Middle frontal gyrus (tissue), 1 donor: ENCODE measurements around the gene CKAP5.

Experiments
- DNase-seq: peaks from one replicate; pipeline ENCODE4 v3.0.0-alpha.2; 2015; ENCODE audit warnings: low spot score; ENCODE audit errors: extremely low spot score

The CKAP5 gene

DNA sequence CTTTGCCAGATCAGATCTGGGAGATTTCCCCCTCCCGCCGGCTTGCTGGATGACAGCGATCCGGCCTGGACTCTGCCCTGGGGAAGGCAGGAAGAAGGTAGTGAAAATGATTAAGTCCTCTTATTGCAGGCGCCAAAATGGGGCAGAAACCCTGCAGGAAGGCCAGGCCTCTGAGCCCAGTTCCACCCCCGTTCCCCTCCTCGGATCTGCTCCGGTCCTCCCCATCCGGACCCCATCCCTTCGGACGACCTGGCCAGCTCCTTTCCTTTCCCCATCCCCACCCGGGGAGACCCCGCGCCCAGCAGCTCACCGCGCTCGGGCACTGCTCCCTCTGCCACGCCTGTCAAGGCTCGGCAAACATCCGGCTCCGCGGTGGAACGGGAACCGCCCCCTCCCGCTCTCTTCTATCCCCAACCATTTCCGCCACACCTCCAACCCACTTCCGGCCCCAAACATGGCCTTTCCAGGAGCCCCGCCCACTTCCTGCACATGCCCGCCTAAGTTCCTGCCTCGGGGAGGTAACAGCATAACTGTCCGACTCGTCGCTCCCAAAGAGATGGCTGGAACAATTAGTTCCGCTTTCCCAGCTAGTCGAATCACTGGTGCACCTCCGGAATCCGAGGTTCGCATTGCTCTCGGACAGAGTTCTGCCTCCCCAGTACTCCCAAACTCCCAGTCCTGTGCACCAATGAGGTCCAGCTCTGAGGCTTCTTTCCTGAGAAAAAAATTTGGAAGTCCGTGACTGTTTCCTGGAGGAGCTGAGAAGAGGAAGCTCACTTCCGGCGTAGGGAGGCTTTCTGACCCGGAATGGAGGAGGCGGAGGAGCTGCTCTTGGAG, 145.6 kb downstream of the CKAP5 start, which contains the start of the genes ARHGAP1 and ZNF408:
ARHGAP1 (minus strand) TSS at position 379 of the 837 bp plus-strand sequence. CDS start 4,512 bp downstream, outside the sequence.
ZNF408 (plus strand) TSS at position 791 of the 837 bp plus-strand sequence; CDS start at position 808, 17 bp downstream.
- peak; percentile 96 for DNase-seq

DNA sequence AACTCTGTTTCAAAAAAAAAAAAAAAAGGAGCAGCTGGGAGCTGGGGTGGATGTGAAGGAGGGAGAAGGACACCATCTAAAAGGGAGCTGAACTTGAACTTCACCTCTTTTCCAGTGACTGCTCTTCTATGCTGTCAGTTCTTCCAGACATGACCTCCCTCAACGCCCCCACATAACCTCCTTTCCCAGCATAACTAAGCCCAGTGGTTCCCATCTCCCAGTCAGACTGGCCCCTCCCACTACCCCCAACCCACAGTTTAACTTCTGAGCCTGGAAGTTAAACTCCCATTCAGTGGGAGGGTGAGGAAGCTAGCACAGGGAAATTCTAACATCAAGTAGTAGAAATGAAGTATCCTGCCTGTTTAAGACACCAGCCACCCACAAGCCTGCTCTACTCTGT, 147.5 kb downstream of the CKAP5 start:
- DNase-seq, result no peak

DNA sequence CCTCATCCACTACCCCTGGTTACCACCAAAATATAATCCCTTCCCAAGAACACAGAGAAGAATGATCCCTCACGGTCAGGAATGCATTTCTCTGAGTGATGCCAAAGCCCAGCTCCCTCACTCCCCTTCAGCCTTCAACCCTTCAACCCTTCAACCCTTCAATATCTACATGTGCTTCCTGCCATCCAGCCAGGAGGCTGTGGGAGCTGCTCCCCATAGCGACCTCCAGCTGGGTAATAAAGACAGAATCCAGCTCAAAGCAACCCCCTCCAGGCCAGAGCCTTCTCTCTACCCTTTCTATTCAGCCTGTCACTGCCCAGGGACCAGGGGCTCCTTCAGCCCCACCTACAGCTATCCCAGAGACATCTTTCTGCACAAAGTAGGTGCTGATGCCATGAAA, 148.4 kb downstream of the CKAP5 start:
- no peak for DNase-seq

DNA sequence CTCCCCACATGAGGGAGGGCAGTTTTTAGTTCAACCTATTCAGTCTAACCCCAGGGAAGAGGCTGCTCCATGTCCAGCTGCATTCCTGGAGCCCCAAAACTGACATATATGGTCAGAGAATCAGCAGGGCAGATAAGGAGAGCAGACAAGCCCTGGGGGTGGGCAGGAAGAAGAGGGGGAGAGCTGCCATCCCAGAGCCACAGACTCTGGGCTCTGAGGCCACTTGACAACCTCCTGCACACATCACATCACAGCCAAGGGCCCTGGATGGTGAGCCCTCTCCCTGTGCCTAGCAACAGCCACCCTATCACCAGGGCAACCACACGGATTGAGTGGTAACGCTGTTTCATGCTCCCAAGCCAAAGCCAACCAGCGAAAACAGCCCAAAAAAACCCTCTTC, 148.8 kb downstream of the CKAP5 start:
- no peak for DNase-seq

DNA sequence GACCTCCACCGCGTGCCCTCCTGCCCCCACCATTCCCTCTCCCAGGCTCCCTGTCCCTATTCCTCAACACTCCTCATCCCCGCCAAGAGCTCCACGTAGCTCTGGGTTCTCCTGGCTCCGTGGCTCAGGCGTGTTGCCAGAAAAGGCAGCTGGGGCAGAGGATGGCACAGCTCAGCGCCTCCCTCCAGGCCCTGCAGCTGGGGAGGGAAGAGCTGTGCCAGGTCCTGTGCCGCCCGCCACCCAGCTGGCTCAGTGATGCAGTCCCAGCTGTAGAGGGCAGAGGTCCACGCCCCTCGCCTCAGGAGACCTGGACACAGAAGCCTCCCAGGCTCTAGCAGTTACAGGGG, 149.9 kb downstream of the CKAP5 start:
- DNase-seq, result peak; percentile 88

- DNase-seq, result no peak
Measured at GRCh38 chr11:46695345-46696211, 150.5 kb downstream of the CKAP5 start.

DNA sequence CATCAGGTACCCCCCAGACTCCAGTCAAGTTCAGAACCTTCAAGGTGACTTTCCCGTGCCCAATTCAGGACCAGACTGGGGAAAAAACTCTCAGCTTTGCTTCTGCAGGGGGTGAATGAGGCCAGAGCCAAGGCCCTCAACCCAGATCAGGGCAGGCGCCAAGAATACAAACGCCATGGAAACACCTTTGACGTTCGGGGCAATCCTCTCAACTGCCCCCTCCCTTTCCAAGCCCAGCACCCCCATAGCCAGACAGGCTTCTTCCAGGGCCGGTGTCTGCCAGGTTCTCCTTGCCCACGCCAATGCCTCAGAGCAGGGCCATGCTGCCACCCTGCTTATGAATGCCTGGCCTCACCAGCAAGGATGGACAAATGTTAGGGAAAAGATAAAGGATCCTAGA, 151.5 kb downstream of the CKAP5 start:
- DNase-seq, result no peak

DNA sequence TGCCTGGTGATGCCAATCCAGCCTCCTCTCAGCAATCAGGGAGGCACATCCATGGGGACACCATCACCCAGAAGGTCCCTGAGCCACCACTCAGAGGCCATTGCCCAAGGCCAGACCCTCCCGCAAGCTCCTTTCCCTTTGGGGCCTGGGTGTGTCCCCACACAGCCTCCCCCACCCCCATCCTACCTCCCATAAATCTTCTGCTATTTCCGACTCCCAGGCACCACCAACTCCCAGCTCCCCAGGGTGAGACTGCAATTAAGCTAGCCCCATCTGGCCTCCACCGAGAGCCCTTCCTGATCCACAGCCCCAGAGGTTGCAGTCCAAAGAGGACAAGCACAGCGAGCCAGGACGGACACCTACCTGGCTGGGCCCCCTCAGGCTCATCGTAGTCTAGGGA, 152.0 kb downstream of the CKAP5 start:
- no peak for DNase-seq

GRCh38 chr11:46693597-46694012, 152.5 kb downstream of the CKAP5 start:
- DNase-seq, result no peak
